ENCODE results near the gene GAK. TPM values are rescaled to one million over a fixed set of nuclear protein-coding genes. Genes with fewer than 3 reads are reported as not detected.

GAK gene
- total RNA-seq, 4 donors from 2014 or later: 230 to 882 (median 305) TPM

DNA sequence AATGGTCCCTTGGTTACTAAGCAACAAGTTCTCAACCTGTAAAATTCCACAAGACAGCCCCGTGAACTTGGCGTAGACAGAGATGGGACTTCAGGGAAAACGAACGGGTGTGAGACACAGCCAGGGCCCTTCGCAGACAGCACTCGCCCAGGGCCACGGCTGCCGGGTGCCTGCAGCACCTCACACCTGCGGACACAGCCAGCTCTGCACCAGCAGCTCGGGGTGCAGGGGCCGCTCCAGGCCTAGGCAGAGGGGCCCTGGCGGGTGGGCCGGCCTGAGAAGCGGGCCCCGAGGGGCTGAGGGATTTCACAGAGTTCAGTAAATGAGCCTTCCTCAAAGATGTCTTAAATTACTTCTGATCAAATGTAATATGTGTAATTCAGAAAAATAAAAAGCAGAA is 34.0 kb downstream of the GAK start:
- H3K36me3 ChIP-seq: peaks cover 0 to 23% (median 3%) of the 10 kb centered on the region in 4 donors
- H3K4me3 ChIP-seq: no peak overlapping the region
- no peak overlapping the region for H3K27ac ChIP-seq
- no peaks in the 10 kb centered on the region for H3K27me3 ChIP-seq
- DNase-seq: no peak
- 89% methylated on average over 15 of the region's 15 CpGs; no CpG with 5 or more reads in 1 of the 2 donors for WGBS, 2 donors (ENCODE audit: low coverage in 1 of 2)
- H3K4me1 ChIP-seq: no peaks in the 10 kb centered on the region
- no peak for TF ChIP-seq CTCF (IDR thresholded peaks at IDR 0.05)
- no peak for TF ChIP-seq POLR2A (IDR thresholded peaks at IDR 0.05)
- TF ChIP-seq POLR2AphosphoS5 (IDR thresholded peaks at IDR 0.05): no peak
- TF ChIP-seq EP300 (IDR thresholded peaks at IDR 0.05; ENCODE audit: low read depth): no peak
- in situ Hi-C loops (cut with MboI; ENCODE audit: low pct_ligation_motif_present in 1 of 4, low pct_unique_long_range_greater_than_20kb in 1 of 4, low sequenced_read_pairs in 3 of 4) (no loop called here), intact Hi-C loops (cut with DNase I; ENCODE audit: low total_unique reads) (no loop called here)
- H3K9me3 ChIP-seq: no peaks in the 10 kb centered on the region

- in situ Hi-C loops (cut with MboI; ENCODE audit: low pct_ligation_motif_present in 1 of 4, low pct_unique_long_range_greater_than_20kb in 1 of 4, low sequenced_read_pairs in 3 of 4): no loop called here
- no peaks in the 10 kb centered on the region for H3K4me1 ChIP-seq
Measured at GRCh38 chr4:896630-897029, 35.5 kb downstream of the GAK start.

DNA sequence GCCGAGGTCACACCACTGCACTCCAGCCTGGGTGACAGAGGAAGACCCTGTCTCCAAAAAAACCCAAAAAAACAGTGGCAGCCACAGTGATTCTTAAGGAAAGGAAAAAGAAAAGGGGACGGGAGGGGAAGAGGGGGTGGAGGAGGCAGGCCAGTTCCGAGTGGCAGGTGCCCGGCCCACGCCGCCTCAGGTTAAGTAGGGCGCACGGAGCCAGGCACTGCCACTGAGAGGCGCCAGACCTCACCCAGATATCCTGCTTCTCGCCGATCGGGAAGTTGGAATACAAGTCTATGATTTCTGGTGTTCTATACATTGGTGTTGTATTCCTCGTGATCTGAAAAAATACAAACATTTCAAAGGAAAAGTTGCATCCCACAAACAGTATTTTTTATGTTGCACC is 35.9 kb downstream of the GAK start:
- no peaks in the 10 kb centered on the region for H3K27me3 ChIP-seq
- no peak for TF ChIP-seq POLR2A (IDR thresholded peaks at IDR 0.05)
- no peak for TF ChIP-seq EP300 (IDR thresholded peaks at IDR 0.05; ENCODE audit: low read depth)
- TF ChIP-seq POLR2AphosphoS5 (IDR thresholded peaks at IDR 0.05): no peak
- TF ChIP-seq CTCF (IDR thresholded peaks at IDR 0.05): no peak
- in situ Hi-C loops (cut with MboI; ENCODE audit: low pct_ligation_motif_present in 1 of 4, low pct_unique_long_range_greater_than_20kb in 1 of 4, low sequenced_read_pairs in 3 of 4): no loop called here
- no peak for DNase-seq
- intact Hi-C loops (cut with DNase I; ENCODE audit: low total_unique reads): no loop called here
- peaks cover 0 to 26% (median 7%) of the 10 kb centered on the region in 4 donors for H3K36me3 ChIP-seq
- H3K4me3 ChIP-seq: no peak overlapping the region
- no peak overlapping the region for H3K27ac ChIP-seq
- WGBS, 2 donors (ENCODE audit: low coverage in 1 of 2): 93 to 100% methylated on average over 3 to 13 of the region's 13 CpGs
- no peaks in the 10 kb centered on the region for H3K9me3 ChIP-seq
- no peaks in the 10 kb centered on the region for H3K4me1 ChIP-seq

More at GRCh38 chr4:896630-897029, 35.5 kb downstream of the GAK start:
- WGBS, 2 donors (ENCODE audit: low coverage in 1 of 2): 96 to 99% methylated on average over 13 to 20 of the region's 20 CpGs
- no peak overlapping the region for H3K27ac ChIP-seq
- H3K27me3 ChIP-seq: no peaks in the 10 kb centered on the region
- H3K4me3 ChIP-seq: no peak overlapping the region
- H3K9me3 ChIP-seq: no peaks in the 10 kb centered on the region
- intact Hi-C loops (cut with DNase I; ENCODE audit: low total_unique reads): no loop called here
- no peak for TF ChIP-seq POLR2AphosphoS5 (IDR thresholded peaks at IDR 0.05)
- no peak for TF ChIP-seq POLR2A (IDR thresholded peaks at IDR 0.05)
- no peak for TF ChIP-seq EP300 (IDR thresholded peaks at IDR 0.05; ENCODE audit: low read depth)
- no peak for TF ChIP-seq CTCF (IDR thresholded peaks at IDR 0.05)
- peaks cover 0 to 30% (median 7%) of the 10 kb centered on the region in 4 donors for H3K36me3 ChIP-seq
- DNase-seq: no peak

DNA sequence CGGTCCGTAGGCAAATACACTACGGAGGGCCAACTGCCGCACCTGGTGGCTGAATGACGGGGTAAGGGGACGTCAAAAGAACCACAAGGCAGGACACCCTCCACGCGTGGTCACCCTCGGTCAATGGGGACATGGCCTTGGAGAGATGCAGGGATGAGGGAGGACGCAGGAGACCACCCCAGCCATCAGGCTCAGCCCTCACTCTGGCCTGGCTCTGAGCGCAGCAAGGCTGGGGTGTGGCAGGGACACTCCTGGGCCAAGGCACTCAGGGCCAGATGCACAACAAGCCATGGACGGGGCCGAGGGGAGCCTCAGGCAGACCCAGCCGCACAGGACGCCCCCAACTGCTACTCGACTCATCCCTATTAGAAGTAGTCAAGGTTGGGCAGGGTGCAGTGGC is 36.5 kb downstream of the GAK start:
- DNase-seq: no peak
- no peak for TF ChIP-seq EP300 (IDR thresholded peaks at IDR 0.05; ENCODE audit: low read depth)
- intact Hi-C loops (cut with DNase I; ENCODE audit: low total_unique reads): no loop called here
- peaks cover 0 to 26% (median 7%) of the 10 kb centered on the region in 4 donors for H3K36me3 ChIP-seq
- H3K4me3 ChIP-seq: no peak overlapping the region
- H3K9me3 ChIP-seq: no peaks in the 10 kb centered on the region
- H3K4me1 ChIP-seq: no peaks in the 10 kb centered on the region
- 91% methylated on average over 16 of the region's 16 CpGs; no CpG with 5 or more reads in 1 of the 2 donors for WGBS, 2 donors (ENCODE audit: low coverage in 1 of 2)
- in situ Hi-C loops (cut with MboI; ENCODE audit: low pct_ligation_motif_present in 1 of 4, low pct_unique_long_range_greater_than_20kb in 1 of 4, low sequenced_read_pairs in 3 of 4): no loop called here
- no peak overlapping the region for H3K27ac ChIP-seq
- H3K27me3 ChIP-seq: no peaks in the 10 kb centered on the region

Data from transverse colon (tissue), 4 donors.